BLaER1 (cell line): ENCODE results near the gene ACOXL.

Experiments
- H3K27ac ChIP-seq: shearing (Covaris generic); formaldehyde crosslinking; 2 replicates; pipeline ENCODE4 v1.8.1; 2022
- H3K27me3 ChIP-seq: shearing (Covaris generic); formaldehyde crosslinking; 2 replicates; pipeline ENCODE4 v1.8.1; 2022
- H3K36me3 ChIP-seq: shearing (Covaris generic); formaldehyde crosslinking; 2 replicates; pipeline ENCODE4 v1.8.1; 2022
- H3K4me1 ChIP-seq: shearing (Covaris generic); formaldehyde crosslinking; 2 replicates; pipeline ENCODE4 v1.8.1; 2022
- H3K4me2 ChIP-seq: shearing (Covaris generic); formaldehyde crosslinking; 2 replicates; pipeline ENCODE4 v1.8.1; 2022
- H3K4me3 ChIP-seq: shearing (Covaris generic); formaldehyde crosslinking; 2 replicates; pipeline ENCODE4 v1.8.1; 2022
- H3K9ac ChIP-seq: shearing (Covaris generic); formaldehyde crosslinking; 2 replicates; pipeline ENCODE4 v1.8.1; 2022
- H3K9me3 ChIP-seq: shearing (Covaris generic); formaldehyde crosslinking; 2 replicates; pipeline ENCODE4 v1.8.1; 2022
- H4K20me1 ChIP-seq: shearing (Covaris generic); formaldehyde crosslinking; 2 replicates; pipeline ENCODE4 v1.8.1; 2022
- Cebpa-rat ChIP-seq: shearing (Covaris generic); IDR thresholded peaks from 2 replicates; pipeline ENCODE4 v1.8.1; 2022

Gene ACOXL

GRCh38 chr2:111025288-111025687, 292.9 kb downstream of the ACOXL start:
- H3K27ac ChIP-seq = no peak overlapping the region
- peaks cover 14% of the 10 kb centered on the region for H3K9me3 ChIP-seq
- no peak overlapping the region for H3K9ac ChIP-seq
- H4K20me1 ChIP-seq = no peaks in the 10 kb centered on the region
- no peak overlapping the region for H3K4me3 ChIP-seq
- peaks cover 18% of the 10 kb centered on the region for H3K4me1 ChIP-seq
- no peak for TF ChIP-seq Cebpa-rat
- H3K27me3 ChIP-seq = no peaks in the 10 kb centered on the region
- H3K36me3 ChIP-seq = no peaks in the 10 kb centered on the region
- no peak overlapping the region for H3K4me2 ChIP-seq

DNA sequence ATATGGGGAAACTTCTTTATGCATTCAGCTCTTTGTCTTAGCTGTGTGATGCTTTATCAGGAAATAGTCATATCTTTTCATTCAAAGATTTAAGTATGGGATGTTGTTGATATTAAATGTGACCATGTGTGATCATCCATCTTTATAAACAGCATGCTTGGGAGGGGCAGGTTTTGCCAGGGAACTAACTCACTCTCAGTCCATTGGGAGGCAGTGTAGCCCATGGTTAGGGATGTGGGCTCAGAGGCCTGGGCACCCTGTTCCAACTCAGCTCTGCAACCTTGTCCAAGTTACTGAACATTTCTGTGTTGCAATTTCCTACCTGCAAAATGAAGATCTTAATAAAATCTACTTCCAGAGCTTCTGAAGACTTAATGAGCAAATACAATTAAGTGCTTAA, 296.3 kb downstream of the ACOXL start:
- no peak overlapping the region for H3K27ac ChIP-seq
- no peaks in the 10 kb centered on the region for H3K27me3 ChIP-seq
- H3K9me3 ChIP-seq = peaks cover 14% of the 10 kb centered on the region
- H3K36me3 ChIP-seq = no peaks in the 10 kb centered on the region
- no peak overlapping the region for H3K4me2 ChIP-seq
- no peak for TF ChIP-seq Cebpa-rat
- H3K4me1 ChIP-seq = peaks cover 38% of the 10 kb centered on the region
- no peaks in the 10 kb centered on the region for H4K20me1 ChIP-seq
- no peak overlapping the region for H3K9ac ChIP-seq
- H3K4me3 ChIP-seq = no peak overlapping the region

DNA sequence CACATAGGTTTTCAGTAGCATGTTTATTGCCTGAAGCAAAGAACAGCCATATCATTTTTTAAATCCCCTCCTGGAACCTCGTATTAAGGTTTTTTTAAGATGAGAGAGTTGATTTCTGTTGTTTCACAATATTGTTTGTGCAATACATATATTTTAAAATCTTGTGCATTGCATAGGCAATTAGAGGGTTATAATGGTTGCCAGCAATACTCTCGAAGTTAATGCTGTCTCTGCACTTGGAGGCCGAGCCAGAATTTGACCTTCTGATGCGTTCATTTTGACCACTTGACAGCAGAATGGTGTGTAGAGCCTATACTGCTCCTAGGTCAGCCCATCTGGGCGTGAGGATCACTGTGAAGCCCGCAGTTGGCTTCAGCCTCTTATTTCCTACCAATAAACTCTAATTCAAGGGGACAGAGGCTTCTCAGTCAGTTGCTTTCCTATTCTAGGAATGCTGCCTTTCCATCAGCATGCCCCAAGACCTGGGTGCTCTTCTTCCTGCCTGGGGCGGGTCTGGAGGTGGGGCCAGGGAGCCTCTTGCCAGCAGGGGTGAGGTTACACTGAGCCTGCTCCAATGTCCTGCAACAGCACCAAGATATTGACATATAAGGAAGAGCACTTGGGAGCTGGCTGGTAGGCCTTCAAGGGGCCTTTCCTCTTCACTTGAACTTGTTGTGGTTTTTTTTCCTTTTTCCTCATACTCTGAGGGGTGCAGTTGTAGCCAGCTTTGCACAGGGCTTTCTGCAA, 297.0 kb downstream of the ACOXL start:
- Histone ChIP-seq H3K4me1 (peaks cover 45% of the 10 kb centered on the region), H3K36me3 (no peaks in the 10 kb centered on the region), H3K9ac (no peak overlapping the region), H3K9me3 (peaks cover 14% of the 10 kb centered on the region), H3K27me3 (no peaks in the 10 kb centered on the region), H3K27ac (no peak overlapping the region), H3K4me3 (no peak overlapping the region), H4K20me1 (no peaks in the 10 kb centered on the region), H3K4me2 (no peak overlapping the region)
- TF ChIP-seq Cebpa-rat = no peak

DNA sequence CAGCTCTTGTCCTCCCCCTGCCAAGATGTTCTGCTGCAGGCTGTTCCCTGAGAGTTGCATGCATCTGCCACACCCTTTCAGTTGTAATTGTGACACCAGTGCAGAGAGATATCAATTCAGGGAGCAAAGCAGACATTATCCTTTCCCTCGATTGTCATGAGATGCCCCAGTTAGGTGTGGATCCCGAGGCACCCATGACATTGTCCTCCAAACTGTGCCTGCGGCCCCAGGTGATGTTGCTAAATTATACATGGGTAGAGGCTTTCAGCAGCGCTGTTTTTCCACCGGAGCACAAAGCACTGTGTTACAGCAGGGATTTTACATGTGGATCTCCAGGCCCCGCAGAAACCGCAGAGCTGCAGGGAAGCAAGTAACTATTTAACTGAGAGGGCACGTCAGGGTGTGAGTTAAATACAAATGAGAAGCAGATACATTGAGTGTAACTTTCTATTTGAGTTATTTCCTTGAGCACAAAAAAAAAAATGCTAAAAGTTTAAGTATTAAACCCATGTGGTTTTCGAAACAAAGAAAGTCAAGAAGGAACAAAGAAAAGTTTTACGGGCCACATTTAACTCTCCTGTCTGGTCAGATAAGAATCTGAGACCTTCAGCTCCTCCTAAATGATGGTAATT, 298.0 kb downstream of the ACOXL start:
- H3K4me2 ChIP-seq = no peak overlapping the region
- TF ChIP-seq Cebpa-rat = no peak
- no peak overlapping the region for H3K9ac ChIP-seq
- H3K4me3 ChIP-seq = no peak overlapping the region
- H4K20me1 ChIP-seq = no peaks in the 10 kb centered on the region
- H3K27me3 ChIP-seq = no peaks in the 10 kb centered on the region
- H3K9me3 ChIP-seq = peaks cover 14% of the 10 kb centered on the region
- no peaks in the 10 kb centered on the region for H3K36me3 ChIP-seq
- peaks cover 55% of the 10 kb centered on the region for H3K4me1 ChIP-seq
- H3K27ac ChIP-seq = no peak overlapping the region

GRCh38 chr2:111030945-111031344, 298.6 kb downstream of the ACOXL start:
- no peak for TF ChIP-seq Cebpa-rat
- H3K9ac ChIP-seq = no peak overlapping the region
- H3K4me2 ChIP-seq = no peak overlapping the region
- no peaks in the 10 kb centered on the region for H3K36me3 ChIP-seq
- no peak overlapping the region for H3K27ac ChIP-seq
- peaks cover 14% of the 10 kb centered on the region for H3K9me3 ChIP-seq
- no peaks in the 10 kb centered on the region for H3K27me3 ChIP-seq
- H3K4me3 ChIP-seq = no peak overlapping the region
- peaks cover 61% of the 10 kb centered on the region for H3K4me1 ChIP-seq
- no peaks in the 10 kb centered on the region for H4K20me1 ChIP-seq

GRCh38 chr2:111031546-111032478, 299.4 kb downstream of the ACOXL start:
- H3K4me1 ChIP-seq = peaks cover 65% of the 10 kb centered on the region
- H3K27me3 ChIP-seq = no peaks in the 10 kb centered on the region
- no peak overlapping the region for H3K4me3 ChIP-seq
- peaks cover 14% of the 10 kb centered on the region for H3K9me3 ChIP-seq
- H3K27ac ChIP-seq = no peak overlapping the region
- no peak overlapping the region for H3K9ac ChIP-seq
- H4K20me1 ChIP-seq = no peaks in the 10 kb centered on the region
- no peaks in the 10 kb centered on the region for H3K36me3 ChIP-seq
- H3K4me2 ChIP-seq = no peak overlapping the region
- TF ChIP-seq Cebpa-rat = no peak

GRCh38 chr2:111032721-111033429, 300.5 kb downstream of the ACOXL start:
- Histone ChIP-seq H3K9ac (no peak overlapping the region), H4K20me1 (no peaks in the 10 kb centered on the region), H3K4me1 (peaks cover 75% of the 10 kb centered on the region), H3K36me3 (no peaks in the 10 kb centered on the region), H3K4me3 (no peak overlapping the region), H3K4me2 (peak overlapping the region; percentile 30), H3K9me3 (peaks cover 9% of the 10 kb centered on the region), H3K27me3 (no peaks in the 10 kb centered on the region), H3K27ac (peak overlapping the region; percentile 1; the same call in 1 of the 2 replicates)
- TF ChIP-seq Cebpa-rat = no peak

DNA sequence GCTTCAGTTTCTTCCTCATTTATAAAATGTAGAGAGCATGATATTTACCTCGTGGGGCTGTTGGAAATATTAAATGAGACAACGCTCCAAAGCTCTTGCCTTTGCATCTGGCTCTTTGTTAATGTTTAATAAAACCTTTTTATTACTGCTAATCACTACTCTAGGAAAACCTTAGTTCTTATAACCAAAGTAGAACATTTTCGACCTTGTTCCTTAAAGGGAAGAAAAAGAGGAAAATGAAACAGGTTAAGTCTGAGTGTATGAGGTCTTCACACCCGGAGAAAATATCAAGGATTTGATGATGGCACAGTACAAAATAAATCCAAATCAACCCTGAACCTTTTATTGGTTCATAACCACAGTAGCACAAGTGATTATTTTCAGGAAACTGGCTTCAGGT, 301.8 kb downstream of the ACOXL start:
- Histone ChIP-seq H3K27me3 (no peaks in the 10 kb centered on the region), H3K9me3 (no peaks in the 10 kb centered on the region), H3K27ac (no peak overlapping the region; the same call in 1 of the 2 replicates), H3K4me1 (peaks cover 86% of the 10 kb centered on the region), H3K36me3 (no peaks in the 10 kb centered on the region), H4K20me1 (no peaks in the 10 kb centered on the region), H3K4me2 (peak overlapping the region; percentile 30), H3K9ac (no peak overlapping the region; the same call in 1 of the 2 replicates), H3K4me3 (no peak overlapping the region)
- no peak for TF ChIP-seq Cebpa-rat

DNA sequence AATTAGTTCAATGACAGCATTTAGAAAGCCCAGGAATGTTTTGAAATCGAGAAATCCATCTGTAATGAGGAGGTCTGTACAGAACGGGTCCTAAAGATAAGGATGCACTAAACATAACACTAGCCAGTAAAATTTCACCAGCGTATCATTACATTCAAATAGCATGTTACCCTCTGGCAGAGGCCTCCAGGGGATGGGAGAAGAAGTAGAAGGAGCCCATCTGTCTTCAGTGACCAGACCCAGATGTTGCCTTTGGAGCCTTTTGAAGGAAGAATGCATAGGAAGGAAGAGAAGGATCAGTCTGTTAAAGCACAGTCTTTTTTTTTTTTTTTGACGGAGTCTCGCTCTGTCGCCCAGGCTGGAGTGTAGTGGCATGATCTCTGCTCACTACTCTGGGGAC, 302.2 kb downstream of the ACOXL start:
- peaks cover 86% of the 10 kb centered on the region for H3K4me1 ChIP-seq
- H3K27ac ChIP-seq = no peak overlapping the region
- H3K27me3 ChIP-seq = no peaks in the 10 kb centered on the region
- no peaks in the 10 kb centered on the region for H3K9me3 ChIP-seq
- no peaks in the 10 kb centered on the region for H3K36me3 ChIP-seq
- H3K4me3 ChIP-seq = no peak overlapping the region
- no peak for TF ChIP-seq Cebpa-rat
- peak overlapping the region; percentile 30 for H3K4me2 ChIP-seq
- no peak overlapping the region for H3K9ac ChIP-seq
- no peaks in the 10 kb centered on the region for H4K20me1 ChIP-seq
